K562 (cell line): ENCODE results near the gene NT5DC1. TPM values are rescaled to one million over a fixed set of nuclear protein-coding genes. Genes with fewer than 3 reads are reported as not detected.

Experiments
- ARID1B ChIP-seq: fragments of 450-650 bp; IDR thresholded peaks from 2 replicates; pipeline ENCODE4 v1.6.1; 2016; ENCODE audit warnings: antibody characterized with exemption, mild to moderate bottlenecking, inconsistent platforms
- ARID2 ChIP-seq: fragments of 450-650 bp; IDR thresholded peaks from 2 replicates; pipeline ENCODE4 v1.6.1; 2017; ENCODE audit warnings: antibody characterized with exemption, mild to moderate bottlenecking
- CXXC5 ChIP-seq: fragments of 250-450 bp; sonication (Bioruptor Pico); IDR thresholded peaks from 2 replicates; pipeline ENCODE4 v1.8.0; 2022; ENCODE audit warnings: inconsistent platforms, mild to moderate bottlenecking, moderate library complexity
- ELF2 ChIP-seq: fragments of 250-450 bp; sonication (Bioruptor Pico); IDR thresholded peaks from 2 replicates; pipeline ENCODE4 v1.5.0; 2021; ENCODE audit warnings: mild to moderate bottlenecking
- GTF2A2 ChIP-seq: IDR thresholded peaks from 2 replicates; pipeline ENCODE4 v1.6.1; 2016; ENCODE audit warnings: mild to moderate bottlenecking, missing genetic modification characterization, missing compliant biosample characterization
- HCFC1 ChIP-seq: IDR thresholded peaks from 2 replicates; pipeline ENCODE4 v1.6.1; 2012; ENCODE audit warnings: low read depth, low read length, improper control_type of control experiment
- KDM1A ChIP-seq, 2 experiments: fragments of 450-650 bp; IDR thresholded peaks; 2 replicates each; pipeline ENCODE4 v1.6.1; 2016; ENCODE audit warnings: mild to moderate bottlenecking in 2 of 2
- L3MBTL2 ChIP-seq: fragments of 450-650 bp; IDR thresholded peaks from 2 replicates; pipeline ENCODE4 v1.6.1; 2016; ENCODE audit warnings: mild to moderate bottlenecking, moderate library complexity
- MBD2 ChIP-seq: sonication (generic); IDR thresholded peaks from 2 replicates; pipeline ENCODE4 v1.6.1; 2016; ENCODE audit warnings: low read depth, borderline replicate concordance
- NRF1 ChIP-seq, 2 experiments: fragments of 450-650 bp; IDR thresholded peaks in 1 of 2; conservative IDR thresholded peaks in 1 of 2; 2 replicates each; pipeline ENCODE4 v1.6.1; 2014; ENCODE audit warnings: mild to moderate bottlenecking in 2 of 2
- POLR2AphosphoS2 ChIP-seq: IDR thresholded peaks from 2 replicates; pipeline ENCODE4 v1.6.1; 2012; ENCODE audit warnings: low read length, improper control_type of control experiment
- SRSF1 ChIP-seq: fragments of 200-400 bp; formaldehyde crosslinking; IDR thresholded peaks from 2 replicates; pipeline ENCODE4 v1.6.1; 2017; ENCODE audit warnings: mild to moderate bottlenecking, low read depth, low read length, moderate library complexity
- U2AF2 ChIP-seq: fragments of 200-400 bp; formaldehyde crosslinking; optimal IDR thresholded peaks from 2 replicates; pipeline ENCODE3; 2017; ENCODE audit warnings: low read depth, mild to moderate bottlenecking, low read length
- ZBTB7A ChIP-seq: IDR thresholded peaks from 2 replicates; pipeline ENCODE4 v1.6.1; 2011; ENCODE audit warnings: low read depth, mild to moderate bottlenecking, low read length, moderate library complexity, borderline replicate concordance; ENCODE audit not compliant: control insufficient read depth
- ZNF384 ChIP-seq: IDR thresholded peaks from 2 replicates; pipeline ENCODE4 v1.6.1; 2012; ENCODE audit warnings: low read depth, low read length, improper control_type of control experiment
- ZNF695 ChIP-seq: fragments of 450-650 bp; formaldehyde crosslinking; IDR thresholded peaks from 2 replicates; pipeline ENCODE4 v1.4.0; 2020; ENCODE audit warnings: mild to moderate bottlenecking, moderate library complexity
- polyA plus RNA-seq, 8 experiments: library from polyadenylated mRNA; depleted of rRNA in 4 of 8; stranded (reverse) in 5 of 8; unstranded in 3 of 8; fragments of >200 nt; fragmentation: Nextera tagmentation in 2 of 8; fragmentation: Illumina TruSeq in 1 of 8; extraction: Ambion mirVana in 2 of 8; extraction: Trizol in 1 of 8; gene quantifications; 2 replicates each; pipeline versions ENCODE4 v1.2.1 to v1.2.3, GENCODE V29; 2011 to 2014; ENCODE audit warnings: inconsistent platforms in 1 of 8, missing spikeins in 1 of 8
- total RNA-seq, 7 experiments: library from RNA; depleted of rRNA in 6 of 7; stranded (reverse); fragments of >200 nt in 6 of 7; fragmentation: Illumina TruSeq in 2 of 7; extraction: Trizol in 2 of 7; gene quantifications; 2 replicates each; pipeline versions ENCODE4 v1.2.1 to v1.2.3, GENCODE V29; 2011 to 2021; ENCODE audit warnings: low replicate concordance in 1 of 7
- TF ChIP-seq, protein P1 (sequence below), 2 experiments: fragments of 450-650 bp in 1 of 2; sonication (generic) in 1 of 2; formaldehyde crosslinking in 1 of 2; IDR thresholded peaks; 2 replicates each; pipeline versions ENCODE4 v1.7.1 to v1.9.0; 2016 to 2022; ENCODE audit warnings: inconsistent platforms in 1 of 2, mild to moderate bottlenecking in 1 of 2, missing genetic modification reagents in 1 of 2
- TF ChIP-seq, protein P2 (sequence below): fragments of 450-650 bp; formaldehyde crosslinking; IDR thresholded peaks from 2 replicates; pipeline ENCODE4 v1.4.0; 2022; ENCODE audit warnings: mild to moderate bottlenecking, moderate library complexity

The NT5DC1 gene
- total and polyA plus RNA-seq, 9 of the 15 experiments (the other 6 are each of a cell fraction or from before 2014, with no cell fraction given), result 4.9 to 28.5 (median 16.3) TPM

DNA sequence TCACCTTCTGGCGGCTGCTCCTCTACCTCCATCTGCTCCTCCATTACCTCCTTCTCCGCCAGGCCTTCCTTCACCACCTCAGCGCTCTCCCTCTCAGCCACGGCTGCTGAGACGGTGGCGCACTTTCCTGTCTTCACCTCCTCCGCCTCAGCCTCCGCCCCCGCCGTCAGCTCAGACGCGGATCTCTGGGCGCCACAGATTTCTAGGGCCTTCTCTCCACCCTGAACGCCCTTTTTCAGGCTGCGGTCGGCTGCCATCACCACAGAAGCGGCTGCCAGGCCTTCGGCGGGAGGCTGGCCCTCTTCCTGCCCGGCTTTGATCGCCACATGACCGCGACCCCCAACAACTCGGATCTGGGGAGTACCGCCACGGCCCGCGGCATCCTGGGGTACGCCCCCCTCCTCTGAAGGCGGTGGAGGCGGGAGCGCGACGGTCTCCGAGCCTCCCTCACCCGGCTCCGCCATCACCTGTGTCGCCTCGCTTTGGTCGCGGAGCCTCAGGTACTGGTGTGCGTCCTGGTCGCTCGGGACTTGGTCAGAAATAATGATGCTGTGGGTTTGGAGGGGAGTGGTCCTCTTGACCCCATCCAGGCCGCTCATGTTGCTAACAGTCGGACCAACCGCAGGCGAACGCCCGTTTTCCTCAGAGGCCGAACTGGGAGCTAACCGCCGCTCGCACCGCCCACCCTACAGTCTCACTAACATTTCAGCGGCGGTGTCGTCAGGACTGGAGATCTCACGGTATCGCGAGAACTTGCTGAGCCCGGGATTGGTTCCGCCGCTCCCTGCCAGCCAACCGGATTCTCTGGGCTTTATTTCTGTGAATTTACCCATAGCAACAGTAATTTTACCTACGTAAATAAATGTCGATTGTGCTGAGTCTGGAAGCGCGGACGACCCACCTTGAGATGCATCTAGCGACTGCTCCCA lies 178.8 kb downstream of the NT5DC1 start, which contains the start of gene TSPYL1 (continued):
- TF ChIP-seq, protein P1, sequence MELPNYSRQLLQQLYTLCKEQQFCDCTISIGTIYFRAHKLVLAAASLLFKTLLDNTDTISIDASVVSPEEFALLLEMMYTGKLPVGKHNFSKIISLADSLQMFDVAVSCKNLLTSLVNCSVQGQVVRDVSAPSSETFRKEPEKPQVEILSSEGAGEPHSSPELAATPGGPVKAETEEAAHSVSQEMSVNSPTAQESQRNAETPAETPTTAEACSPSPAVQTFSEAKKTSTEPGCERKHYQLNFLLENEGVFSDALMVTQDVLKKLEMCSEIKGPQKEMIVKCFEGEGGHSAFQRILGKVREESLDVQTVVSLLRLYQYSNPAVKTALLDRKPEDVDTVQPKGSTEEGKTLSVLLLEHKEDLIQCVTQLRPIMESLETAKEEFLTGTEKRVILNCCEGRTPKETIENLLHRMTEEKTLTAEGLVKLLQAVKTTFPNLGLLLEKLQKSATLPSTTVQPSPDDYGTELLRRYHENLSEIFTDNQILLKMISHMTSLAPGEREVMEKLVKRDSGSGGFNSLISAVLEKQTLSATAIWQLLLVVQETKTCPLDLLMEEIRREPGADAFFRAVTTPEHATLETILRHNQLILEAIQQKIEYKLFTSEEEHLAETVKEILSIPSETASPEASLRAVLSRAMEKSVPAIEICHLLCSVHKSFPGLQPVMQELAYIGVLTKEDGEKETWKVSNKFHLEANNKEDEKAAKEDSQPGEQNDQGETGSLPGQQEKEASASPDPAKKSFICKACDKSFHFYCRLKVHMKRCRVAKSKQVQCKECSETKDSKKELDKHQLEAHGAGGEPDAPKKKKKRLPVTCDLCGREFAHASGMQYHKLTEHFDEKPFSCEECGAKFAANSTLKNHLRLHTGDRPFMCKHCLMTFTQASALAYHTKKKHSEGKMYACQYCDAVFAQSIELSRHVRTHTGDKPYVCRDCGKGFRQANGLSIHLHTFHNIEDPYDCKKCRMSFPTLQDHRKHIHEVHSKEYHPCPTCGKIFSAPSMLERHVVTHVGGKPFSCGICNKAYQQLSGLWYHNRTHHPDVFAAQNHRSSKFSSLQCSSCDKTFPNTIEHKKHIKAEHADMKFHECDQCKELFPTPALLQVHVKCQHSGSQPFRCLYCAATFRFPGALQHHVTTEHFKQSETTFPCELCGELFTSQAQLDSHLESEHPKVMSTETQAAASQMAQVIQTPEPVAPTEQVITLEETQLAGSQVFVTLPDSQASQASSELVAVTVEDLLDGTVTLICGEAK (IDR thresholded peaks at IDR 0.05), result 0 out of 2 replicates have a peak, but pooled peaks have one; percentile 30
- TF ChIP-seq, protein P1 (CRISPR knock-in tag; IDR thresholded peaks at IDR 0.05), result no peak
- peak; percentile 55 for TF ChIP-seq CXXC5 (CRISPR knock-in tag)
- no peak for TF ChIP-seq ZNF384
- TF ChIP-seq GTF2A2, result no peak
- TF ChIP-seq ZNF695 (CRISPR knock-in tag), result no peak
- peak; percentile 75; the same call in 1 of the 2 replicates for TF ChIP-seq POLR2AphosphoS2
- TF ChIP-seq U2AF2, result no peak
- TF ChIP-seq ZBTB7A, result peak; percentile 61; the same call in 1 of the 2 replicates
- peak; percentile 69 for TF ChIP-seq ARID2
- TF ChIP-seq, protein P2, sequence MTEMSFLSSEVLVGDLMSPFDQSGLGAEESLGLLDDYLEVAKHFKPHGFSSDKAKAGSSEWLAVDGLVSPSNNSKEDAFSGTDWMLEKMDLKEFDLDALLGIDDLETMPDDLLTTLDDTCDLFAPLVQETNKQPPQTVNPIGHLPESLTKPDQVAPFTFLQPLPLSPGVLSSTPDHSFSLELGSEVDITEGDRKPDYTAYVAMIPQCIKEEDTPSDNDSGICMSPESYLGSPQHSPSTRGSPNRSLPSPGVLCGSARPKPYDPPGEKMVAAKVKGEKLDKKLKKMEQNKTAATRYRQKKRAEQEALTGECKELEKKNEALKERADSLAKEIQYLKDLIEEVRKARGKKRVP, result 0 out of 2 replicates have a peak, but pooled peaks have one; percentile 40
- peak; percentile 25 to 33; a peak in 1 of 4 replicates for TF ChIP-seq KDM1A (IDR thresholded peaks at IDR 0.05)
- TF ChIP-seq HCFC1, result peak; percentile 19; the same call in 1 of the 2 replicates
- TF ChIP-seq SRSF1, result no peak
- 0 out of 4 replicates have a peak, but pooled peaks of 1 of the 2 experiments have one; percentile 14 for TF ChIP-seq NRF1 (conservative IDR thresholded peaks at IDR 0.05 in 1 of 2, IDR thresholded peaks at IDR 0.05 in 1 of 2)
- peak; percentile 30 for TF ChIP-seq L3MBTL2
- TF ChIP-seq ARID1B, result peak; percentile 52; the same call in 1 of the 2 replicates
- TF ChIP-seq ELF2 (CRISPR knock-in tag), result 0 out of 2 replicates have a peak, but pooled peaks have one; percentile 58
- TF ChIP-seq MBD2, result peak; percentile 49; the same call in 1 of the 2 replicates
